ENCODE measurements around the gene EPHA10.
"Not testable (repeated sequence)": the region's sequence is repeated elsewhere in the genome, so short reads cannot be mapped to it uniquely, and the experiment has no call there.

EPHA10 gene

DNA sequence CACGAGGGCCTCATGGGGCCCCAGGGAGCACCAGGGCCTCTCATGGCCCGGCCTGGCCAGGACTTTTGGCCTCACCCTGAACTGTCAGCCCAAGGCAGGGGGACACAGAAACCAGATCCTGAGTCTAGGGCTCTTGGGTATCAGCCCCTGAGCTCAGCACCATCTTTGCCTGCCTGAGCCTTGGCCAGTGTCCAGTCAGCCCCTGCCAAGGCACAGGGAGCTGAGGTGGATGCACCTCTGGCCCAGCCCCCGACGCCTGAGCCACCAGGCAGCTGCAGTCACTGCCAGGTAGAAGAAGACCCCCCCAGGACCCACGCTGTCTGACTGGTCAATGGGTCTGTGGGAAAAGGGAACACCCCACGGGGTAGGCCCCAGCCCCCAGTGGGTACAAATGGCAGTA lies 47.3 kb downstream of the EPHA10 start:
- no peak for DNase-seq (ENCODE audit: low read depth in 3 of 3)

DNA sequence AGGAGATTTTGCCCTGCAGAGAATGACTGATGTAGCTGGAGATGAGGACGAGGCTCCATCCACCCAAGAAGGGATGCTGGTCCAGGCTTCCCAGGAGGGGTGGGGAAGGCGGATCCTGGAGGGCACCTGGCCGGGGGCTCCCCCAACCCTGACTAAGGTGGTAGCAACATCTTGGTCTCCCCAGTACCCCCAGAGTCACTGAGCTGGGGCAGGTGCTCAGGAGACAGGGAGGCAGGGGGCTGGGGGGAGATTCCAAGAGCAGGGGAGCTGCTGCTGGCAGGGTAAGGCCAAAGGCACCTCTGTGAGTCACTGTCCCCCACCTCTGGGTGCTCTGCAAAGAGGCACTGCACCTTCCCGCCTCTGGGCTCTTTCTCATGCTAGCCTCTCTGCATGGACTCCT lies 48.6 kb downstream of the EPHA10 start:
- no peak for DNase-seq (ENCODE audit: low read depth in 3 of 3)

- no peak for DNase-seq (ENCODE audit: low read depth in 3 of 3)
Observed at GRCh38 chr1:37714689-37715088, 50.2 kb downstream of the EPHA10 start.

DNA sequence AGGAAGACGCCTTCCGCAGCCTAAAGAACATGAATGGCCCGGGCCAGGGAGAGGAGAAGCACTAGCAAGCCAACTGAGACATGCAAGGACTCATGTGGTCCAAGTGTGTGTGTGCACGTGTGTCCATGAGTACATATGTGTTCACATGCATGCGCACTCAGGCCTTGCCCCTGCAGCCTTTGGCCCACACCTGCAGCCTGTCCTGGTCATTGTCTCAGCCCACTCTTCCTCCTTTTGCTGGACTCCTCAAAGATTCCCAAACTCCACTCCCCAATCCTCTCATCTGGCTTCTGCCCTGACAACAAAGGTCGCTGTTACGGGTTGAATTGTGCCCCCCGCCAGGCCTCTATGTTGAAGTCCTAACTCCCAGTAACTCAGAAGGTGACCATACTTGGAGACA lies 50.7 kb downstream of the EPHA10 start:
- no peak for DNase-seq (ENCODE audit: low read depth in 3 of 3)

GRCh38 chr1:37708471-37708870 lies 56.4 kb downstream of the EPHA10 start:
- no peak for DNase-seq (ENCODE audit: low read depth in 3 of 3)

DNA sequence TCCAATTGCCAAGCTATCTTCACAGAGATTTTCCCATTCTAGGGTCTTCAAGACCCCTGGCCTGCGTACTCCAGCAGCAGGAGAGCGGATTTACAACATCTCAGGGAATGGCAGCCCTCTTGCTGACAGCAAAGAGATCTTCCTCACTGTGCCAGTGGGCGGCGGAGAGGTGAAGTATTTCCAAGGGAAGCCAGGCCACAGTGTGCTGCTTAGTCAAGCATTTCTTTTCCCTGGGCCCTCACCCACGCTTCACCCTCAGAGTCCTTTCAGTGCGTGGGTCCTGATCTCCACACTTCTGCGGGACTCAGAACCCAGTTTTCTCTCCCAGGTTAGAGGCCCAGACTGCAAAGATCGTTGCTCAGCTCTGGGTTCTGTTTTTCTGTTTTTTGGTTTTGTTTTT lies 59.5 kb downstream of the EPHA10 start:
- no peak for DNase-seq (ENCODE audit: low read depth in 3 of 3)

DNA sequence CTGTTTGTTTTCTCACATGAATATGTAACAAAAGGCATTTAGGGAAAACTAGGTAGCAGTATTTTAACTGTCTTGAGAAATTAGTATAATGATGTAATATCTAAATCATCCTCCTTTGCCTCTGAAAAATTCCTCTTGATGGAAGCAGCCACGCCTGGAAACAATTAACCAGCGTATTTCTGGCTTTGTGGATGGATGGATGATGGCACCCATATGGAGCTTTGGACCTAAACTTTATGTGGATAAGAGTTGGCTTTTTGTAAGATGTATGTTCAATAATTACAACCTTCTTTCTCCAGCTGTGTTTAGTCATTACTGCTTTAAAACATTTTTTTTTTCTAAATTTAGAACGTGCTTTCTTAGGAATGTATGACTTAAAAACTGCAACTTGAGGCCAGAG lies 60.0 kb downstream of the EPHA10 start:
- no peak for DNase-seq (ENCODE audit: low read depth in 3 of 3)

DNA sequence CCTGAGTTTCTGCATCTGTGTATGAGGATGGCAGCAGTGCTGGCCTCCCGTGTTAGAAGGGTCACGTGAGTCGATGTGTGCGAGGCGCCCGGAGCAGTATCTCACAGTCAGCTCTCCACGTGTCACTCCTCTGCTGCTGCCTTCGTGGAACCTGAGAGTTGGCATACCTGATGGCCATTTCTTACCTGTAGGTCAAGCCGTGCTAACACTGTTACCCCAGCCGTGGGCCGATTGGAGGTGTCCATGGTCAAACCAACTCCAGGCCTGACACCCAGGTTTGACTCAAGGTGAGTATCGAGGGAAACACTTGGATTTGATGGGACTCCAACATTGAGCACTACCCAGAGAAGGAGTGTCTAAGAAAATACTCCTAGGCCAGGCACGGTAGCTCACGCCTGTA lies 61.9 kb downstream of the EPHA10 start:
- no peak for DNase-seq (ENCODE audit: low read depth in 3 of 3)

GRCh38 chr1:37701051-37701450 lies 63.9 kb downstream of the EPHA10 start:
- no peak for DNase-seq (ENCODE audit: low read depth in 3 of 3)

GRCh38 chr1:37699147-37699546 lies 65.8 kb downstream of the EPHA10 start:
- DNase-seq (ENCODE audit: low read depth in 3 of 3), result no peak

DNA sequence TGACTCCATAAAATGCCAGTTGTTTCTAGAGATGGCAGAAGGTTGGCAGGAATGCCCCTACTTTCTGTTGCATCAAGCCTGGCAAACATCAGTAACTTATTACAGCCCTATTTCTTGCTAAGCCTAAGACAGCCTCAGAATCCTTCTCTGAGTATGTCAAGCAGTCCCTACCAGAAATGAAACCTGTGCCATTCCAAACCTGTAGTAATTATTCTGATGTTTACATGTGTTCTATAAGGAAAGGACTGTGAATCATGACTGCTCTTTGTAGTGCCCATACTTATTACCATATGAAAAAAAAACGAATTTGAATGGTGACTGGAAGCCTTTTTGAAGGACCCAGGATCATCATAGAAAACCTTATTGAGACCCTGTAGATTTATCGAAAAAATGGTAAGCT lies 67.2 kb downstream of the EPHA10 start:
- DNase-seq (ENCODE audit: low read depth in 3 of 3), result no peak

- DNase-seq (ENCODE audit: low read depth in 3 of 3), result no peak
Observed at GRCh38 chr1:37697090-37697489, 67.8 kb downstream of the EPHA10 start.

GRCh38 chr1:37692834-37693175 lies 72.1 kb downstream of the EPHA10 start:
- DNase-seq (ENCODE audit: low read depth in 3 of 3), result no peak

DNA sequence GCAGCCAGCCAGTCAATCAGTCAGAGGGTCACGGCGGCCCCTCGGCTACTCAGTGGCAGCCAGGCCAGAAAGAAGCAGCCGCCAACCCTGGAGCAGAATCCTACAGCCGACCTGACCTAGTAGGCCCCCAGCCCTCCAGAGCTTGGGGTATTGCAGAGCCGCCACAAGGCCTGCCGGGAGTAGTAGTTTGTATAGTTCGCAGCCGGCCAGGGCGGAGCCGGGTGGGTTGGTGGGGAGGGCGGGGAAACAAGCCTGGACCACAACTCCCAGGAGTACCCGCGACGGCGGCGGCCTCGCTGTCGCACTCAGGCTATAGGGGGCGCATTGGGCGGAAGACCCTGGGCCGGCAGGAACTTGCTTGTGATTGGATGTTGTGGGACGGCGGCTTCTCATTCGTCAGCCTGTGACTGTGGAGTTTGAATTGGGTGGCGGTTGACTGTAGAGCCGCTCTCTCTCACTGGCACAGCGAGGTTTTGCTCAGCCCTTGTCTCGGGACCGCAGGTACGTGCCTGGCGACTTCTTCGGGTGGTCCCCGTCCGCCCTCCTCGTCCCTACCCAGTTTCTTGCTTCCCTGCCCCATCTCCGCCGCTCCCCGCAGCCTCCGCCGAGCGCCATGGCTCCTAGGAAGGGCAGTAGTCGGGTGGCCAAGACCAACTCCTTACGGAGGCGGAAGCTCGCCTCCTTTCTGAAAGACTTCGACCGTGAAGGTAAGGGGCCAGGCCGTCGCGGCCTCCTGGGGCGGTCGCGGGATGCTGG lies 72.7 kb downstream of the EPHA10 start, which contains the start of gene CDCA8:
Gene CDCA8, plus strand, starts transcription at position 439 of the 756 bp plus-strand sequence. Its CDS starts 175 bp downstream, at position 614.
- peak; percentile 96 to 98 (median 97) for DNase-seq (ENCODE audit: low read depth in 3 of 3)

- peak in 2 of 3 donors; percentile 12 to 13 for DNase-seq (ENCODE audit: low read depth in 3 of 3)
Observed at GRCh38 chr1:37691497-37692077, 73.3 kb downstream of the EPHA10 start.

DNA sequence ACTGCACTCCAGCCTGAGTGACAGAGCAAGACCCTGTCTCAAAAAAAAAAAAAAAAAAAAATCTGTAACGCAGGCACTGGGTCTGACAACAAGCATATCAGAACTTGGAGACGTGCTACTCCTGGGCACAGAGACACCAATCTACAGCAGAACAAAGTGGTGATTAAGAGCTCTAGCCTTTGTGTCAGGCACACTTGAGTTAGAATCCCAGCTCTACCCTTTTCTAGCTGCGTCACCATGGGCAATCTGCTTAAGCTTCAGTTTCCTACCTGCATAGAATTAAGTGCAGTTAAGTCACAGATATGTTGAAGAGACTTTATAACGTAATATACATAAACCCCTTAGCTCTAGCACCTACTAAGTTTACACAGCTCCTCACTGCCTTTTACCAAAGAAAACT lies 76.0 kb downstream of the EPHA10 start:
- no peak for DNase-seq (ENCODE audit: low read depth in 3 of 3)

DNA sequence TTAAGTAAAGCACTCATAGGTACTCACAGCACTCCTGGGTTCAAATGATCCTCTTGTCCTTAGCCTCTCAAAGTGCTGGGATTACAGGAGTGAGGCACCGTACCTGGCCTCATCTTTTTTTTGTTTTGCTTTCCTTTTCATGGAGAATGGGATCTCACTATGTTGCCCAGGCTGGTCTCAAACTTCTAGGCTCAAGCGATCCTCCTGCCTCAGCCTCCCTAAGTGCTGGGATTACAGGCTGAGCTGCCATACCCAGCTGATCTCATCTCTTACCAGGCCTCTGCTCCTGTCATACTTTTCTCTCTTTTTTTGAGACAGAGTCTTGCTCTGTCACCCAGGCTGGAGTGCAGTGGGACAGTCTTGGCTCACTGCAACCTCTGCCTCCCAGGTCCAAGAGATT lies 77.2 kb downstream of the EPHA10 start:
- DNase-seq (ENCODE audit: low read depth in 3 of 3), result not testable (repeated sequence)

DNA sequence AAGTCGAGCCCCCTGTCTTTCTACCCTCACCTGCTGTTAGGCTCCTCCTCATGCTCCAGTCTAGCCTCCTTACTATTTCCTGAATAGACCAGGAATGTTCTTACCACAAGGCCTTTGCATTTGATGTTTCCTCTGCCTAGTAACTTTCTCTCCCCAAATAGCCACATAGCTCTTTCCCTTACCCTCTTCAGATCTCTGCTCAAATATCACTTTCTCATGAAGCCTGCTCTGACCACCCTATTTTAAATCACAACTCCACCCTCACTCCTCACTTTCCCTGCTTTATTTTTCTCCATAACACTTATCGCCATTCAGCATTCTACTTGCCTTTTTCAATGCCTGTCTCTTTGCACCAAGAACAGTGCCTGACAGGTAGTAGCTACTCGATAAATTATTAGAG lies 79.2 kb downstream of the EPHA10 start:
- no peak for DNase-seq (ENCODE audit: low read depth in 3 of 3)

DNA sequence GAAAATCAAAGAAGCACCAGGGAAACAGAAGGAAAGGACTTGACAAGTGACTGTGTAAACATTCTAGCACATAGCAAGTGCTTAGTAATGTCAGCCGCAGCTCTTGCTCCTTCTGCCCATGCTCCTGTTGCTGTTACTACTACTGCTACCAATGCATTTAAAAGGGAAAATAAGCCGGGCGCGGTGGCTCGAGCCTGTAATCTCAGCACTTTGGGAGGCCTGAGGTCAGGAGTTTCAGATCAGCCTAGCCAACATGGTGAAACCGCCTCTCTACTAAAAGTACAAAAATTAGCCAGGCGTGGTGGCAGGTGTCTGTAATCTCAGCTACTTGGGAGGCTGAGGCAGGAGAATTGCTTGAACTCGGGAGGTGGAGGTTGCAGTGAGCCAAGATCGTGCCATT lies 80.7 kb downstream of the EPHA10 start:
- not testable (repeated sequence) for DNase-seq (ENCODE audit: low read depth in 3 of 3)

DNA sequence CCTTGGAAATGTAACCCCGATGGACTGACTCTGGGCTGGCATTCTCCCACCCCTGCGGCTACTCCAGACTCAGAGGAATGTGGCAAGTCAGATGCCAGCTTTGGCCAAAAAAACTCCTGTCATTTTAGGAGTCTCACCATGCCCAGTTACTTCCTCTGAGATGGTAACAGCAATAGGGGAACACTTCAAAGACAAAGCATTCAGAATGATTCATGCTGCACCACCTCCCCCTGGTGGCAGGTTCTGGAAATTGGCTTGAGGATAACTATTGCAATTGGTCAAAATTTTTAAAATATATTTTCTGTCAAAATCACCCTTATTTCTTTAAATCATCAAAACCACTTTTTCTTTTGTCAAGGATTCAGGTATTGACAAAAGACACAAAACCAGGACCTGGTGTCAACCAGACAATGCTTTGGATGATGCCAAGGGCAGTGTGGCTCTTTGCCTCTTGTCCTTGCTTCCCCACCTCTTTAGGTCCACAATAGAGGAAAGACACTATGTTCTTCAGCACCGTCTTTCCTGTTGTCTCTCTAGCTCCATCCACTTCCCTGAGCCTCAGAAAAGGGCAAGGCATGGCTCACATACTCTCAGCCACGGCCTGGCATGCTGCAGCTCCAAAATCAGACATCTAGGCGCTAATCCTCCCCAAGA lies 82.5 kb downstream of the EPHA10 start:
- peak; percentile 44 to 69 (median 68) for DNase-seq (ENCODE audit: low read depth in 3 of 3)

GRCh38 chr1:37680933-37681332 lies 84.0 kb downstream of the EPHA10 start:
- DNase-seq (ENCODE audit: low read depth in 3 of 3), result no peak

GRCh38 chr1:37677808-37678207 lies 87.1 kb downstream of the EPHA10 start:
- DNase-seq (ENCODE audit: low read depth in 3 of 3), result no peak

DNA sequence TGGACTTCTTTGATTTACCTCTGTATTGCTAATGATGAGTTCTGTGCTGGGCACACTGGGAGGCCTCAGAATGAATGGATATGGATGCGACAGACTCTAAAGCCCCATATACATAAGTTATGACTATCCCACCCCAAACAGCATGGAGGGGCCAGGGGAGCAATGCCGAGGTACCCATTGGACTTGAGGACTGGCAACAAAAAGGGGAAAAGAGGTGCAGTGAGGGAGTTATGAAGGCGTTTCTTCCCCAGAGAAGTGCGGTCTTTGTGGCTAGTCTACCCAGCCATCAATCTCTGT lies 87.8 kb downstream of the EPHA10 start:
- no peak for DNase-seq (ENCODE audit: low read depth in 3 of 3)

All from stimulated activated CD4-positive, alpha-beta T cell treated with anti-CD3 and anti-CD28 coated beads, TNF-alpha, amount 100 ng/mL, for 48 hours (primary cell).